Breast epithelium (tissue), 3 donors: Measurements from ENCODE around the gene HBA2.

ENCODE experiments used
- POLR2A ChIP-seq: fragments of 450-650 bp; IDR thresholded peaks from one replicate; pipeline ENCODE4 v1.6.1; 2016; ENCODE audit warnings: antibody characterized with exemption, mild to moderate bottlenecking, moderate library complexity
- TF ChIP-seq, protein P1 (sequence below), 3 donors: fragments of 450-650 bp; IDR thresholded peaks; one replicate each; pipeline ENCODE4 v1.5.1; 2016 to 2017; ENCODE audit warnings: antibody characterized with exemption in 3 of 3, mild to moderate bottlenecking in 3 of 3, moderate library complexity in 3 of 3

DNA sequence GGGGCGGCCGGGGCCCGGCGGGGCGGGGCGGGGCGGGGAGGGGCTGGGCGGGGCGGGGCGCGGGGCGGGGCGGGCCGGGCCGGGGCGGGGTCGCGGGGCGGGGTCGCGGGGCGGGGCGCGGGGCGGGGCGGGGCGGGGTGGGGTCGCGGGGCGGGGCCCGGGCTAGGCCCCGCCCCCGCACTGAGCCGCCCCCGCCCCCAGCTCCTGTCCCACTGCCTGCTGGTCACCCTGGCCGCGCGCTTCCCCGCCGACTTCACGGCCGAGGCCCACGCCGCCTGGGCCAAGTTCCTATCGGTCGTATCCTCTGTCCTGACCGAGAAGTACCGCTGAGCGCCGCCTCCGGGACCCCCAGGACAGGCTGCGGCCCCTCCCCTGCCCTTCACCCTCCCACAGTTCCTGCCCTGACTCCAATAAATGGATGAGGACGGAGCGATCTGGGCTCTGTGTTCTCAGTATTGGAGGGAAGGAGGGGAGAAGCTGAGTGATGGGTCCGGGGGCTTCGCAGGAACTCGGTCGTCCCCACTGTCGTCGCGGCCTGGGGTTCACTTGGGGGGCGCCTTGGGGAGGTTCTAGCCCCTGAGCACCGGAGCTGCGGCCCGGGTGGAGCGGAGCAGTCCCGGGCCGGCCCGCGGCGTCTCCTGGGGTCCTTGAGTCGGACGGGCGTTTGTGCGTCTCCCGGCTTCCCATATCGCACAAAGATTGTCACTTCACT lies 7.7 kb upstream of the HBA2 start:
- TF ChIP-seq POLR2A = no peak
- TF ChIP-seq, protein P1, sequence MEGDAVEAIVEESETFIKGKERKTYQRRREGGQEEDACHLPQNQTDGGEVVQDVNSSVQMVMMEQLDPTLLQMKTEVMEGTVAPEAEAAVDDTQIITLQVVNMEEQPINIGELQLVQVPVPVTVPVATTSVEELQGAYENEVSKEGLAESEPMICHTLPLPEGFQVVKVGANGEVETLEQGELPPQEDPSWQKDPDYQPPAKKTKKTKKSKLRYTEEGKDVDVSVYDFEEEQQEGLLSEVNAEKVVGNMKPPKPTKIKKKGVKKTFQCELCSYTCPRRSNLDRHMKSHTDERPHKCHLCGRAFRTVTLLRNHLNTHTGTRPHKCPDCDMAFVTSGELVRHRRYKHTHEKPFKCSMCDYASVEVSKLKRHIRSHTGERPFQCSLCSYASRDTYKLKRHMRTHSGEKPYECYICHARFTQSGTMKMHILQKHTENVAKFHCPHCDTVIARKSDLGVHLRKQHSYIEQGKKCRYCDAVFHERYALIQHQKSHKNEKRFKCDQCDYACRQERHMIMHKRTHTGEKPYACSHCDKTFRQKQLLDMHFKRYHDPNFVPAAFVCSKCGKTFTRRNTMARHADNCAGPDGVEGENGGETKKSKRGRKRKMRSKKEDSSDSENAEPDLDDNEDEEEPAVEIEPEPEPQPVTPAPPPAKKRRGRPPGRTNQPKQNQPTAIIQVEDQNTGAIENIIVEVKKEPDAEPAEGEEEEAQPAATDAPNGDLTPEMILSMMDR (IDR thresholded peaks at IDR 0.05) = no peak
